Hematopoietic multipotent progenitor cell treated with erythropoietin and hydrocortisone succinate and interleukin-3 and kit ligand, for 6 days (in vitro differentiated cells): ENCODE data around the gene PLCH1.

Experiments used
- DNase-seq: peaks from one replicate; pipeline ENCODE4 v3.0.0-alpha.2; 2015

Gene PLCH1

DNA sequence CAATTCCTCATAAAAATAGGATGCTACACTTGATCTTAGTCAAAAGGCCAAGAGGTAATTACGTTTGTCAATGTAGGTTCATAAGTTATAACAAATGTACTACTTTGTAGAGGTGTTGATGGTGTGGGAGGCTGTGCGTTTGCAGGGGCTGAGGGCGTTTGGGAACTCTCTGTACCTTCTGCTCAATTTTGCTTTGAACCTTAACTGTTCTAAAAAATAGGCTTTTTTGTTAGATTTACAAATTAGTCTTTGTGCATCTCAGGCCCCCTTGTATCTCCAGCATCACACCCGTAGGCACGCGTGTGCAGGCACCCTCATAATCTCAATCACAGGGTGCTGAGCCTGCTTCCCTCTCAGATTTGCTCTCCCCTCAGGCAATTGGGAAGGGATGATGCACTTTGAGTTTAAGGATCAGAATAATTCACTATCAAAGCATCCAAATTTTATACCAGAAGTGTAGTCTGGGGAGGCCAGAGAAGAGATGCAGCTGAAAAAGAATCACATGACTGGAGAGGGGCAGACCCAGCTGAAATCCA is 415.3 kb downstream of the PLCH1 start:
- DNase-seq = no peak

DNA sequence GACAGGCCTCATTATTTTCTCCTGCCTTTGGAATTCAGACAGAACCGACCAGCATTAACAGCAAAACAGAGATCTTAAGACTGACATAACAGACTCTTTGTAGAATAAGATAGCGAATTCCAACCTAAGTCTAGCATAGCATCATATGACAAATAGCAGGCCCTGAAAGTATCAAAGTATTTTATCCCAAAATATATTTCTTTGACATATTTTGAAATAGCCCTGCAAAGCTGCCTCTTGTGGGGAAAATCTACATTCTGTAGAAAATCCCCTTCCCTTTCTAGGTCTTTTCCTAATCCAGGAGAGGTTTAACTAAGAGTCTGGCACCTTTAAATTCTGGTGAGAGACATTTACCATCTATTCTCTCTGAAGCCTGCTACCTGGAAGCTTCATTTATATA is 417.0 kb downstream of the PLCH1 start:
- no peak for DNase-seq

DNA sequence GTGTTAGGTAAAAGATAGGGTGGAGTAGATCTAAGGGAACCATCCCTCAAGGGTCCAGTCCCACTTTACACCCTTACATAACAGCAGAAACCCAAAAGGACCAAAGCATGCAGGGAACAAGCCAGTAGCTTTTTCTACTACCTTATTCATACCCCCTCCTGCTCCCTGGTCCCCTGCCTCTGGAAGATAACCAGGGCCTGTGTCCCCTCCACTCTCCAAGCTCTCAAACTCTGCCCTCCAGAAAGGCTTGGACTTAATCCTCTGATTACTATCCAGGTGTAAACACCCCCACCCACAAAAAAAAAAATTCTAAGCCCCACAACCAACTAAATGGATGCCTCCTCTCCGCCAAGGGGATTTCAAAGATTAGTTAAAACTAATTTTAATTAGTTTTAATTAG is 417.4 kb downstream of the PLCH1 start:
- DNase-seq = no peak

DNA sequence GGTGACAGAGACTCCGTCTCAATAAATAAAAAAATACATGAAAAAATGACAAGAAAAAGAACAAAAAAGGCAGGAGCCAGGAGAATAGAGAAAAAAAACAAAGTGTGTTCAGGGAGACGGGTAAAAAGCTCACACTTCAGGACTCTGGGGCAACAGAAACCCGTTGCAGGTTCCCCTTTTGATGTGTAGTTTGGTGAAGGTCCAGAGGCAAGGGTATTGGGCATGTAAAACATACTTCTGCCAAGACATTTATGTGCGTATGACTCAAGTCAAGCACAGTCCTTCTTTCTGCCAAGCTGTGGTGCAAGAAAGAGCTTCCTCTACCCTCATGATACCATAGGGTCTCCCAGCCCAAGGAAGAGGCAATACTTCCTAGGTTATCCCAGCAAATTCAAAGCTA is 418.0 kb downstream of the PLCH1 start:
- peak; percentile 32 for DNase-seq

DNA sequence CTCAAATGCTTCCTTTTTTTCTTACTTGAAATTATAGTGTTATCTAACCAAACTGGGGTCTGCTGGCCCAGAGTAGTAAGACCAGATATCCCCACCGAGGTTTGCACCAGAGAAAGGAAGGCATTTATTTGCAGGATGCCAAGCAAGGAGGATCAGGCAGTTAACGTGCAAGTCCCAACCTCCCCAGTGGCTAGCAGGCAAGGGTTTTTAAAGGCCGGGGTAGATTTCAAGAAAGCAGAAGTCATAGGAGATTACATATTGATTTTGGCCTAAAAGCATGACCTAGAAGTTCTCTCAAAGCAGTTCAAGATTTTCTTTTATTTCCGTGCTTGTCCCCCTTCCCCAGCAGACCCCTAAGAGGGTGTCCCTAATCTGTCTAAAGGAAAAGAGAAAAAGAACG is 418.6 kb downstream of the PLCH1 start:
- peak; percentile 26 for DNase-seq
